Measurements from ENCODE around the gene SORCS2.

The SORCS2 gene

DNA sequence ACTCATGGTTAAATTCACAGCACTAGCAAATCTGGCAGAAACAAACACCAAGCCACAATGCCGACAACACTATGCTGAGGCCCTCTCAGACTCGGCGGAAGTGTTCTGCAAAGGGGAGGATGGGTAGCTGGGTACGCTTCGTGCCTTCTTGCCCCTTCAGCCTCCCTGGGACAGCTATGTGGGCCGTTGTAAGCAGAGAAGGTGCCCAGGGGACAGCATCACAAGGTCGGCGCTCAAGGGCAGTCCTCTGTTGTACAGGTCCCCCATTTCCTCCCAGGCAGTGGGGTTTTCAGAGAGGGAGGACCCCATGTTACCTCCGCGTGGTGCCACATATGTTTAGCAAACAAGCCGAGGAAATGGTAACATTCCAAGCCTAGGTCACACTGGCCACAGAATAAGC is 573.7 kb downstream of the SORCS2 start:
- DNase-seq = no peak

GRCh38 chr4:7766661-7767345 is 574.5 kb downstream of the SORCS2 start:
- no peak for DNase-seq

GRCh38 chr4:7767526-7767925 is 575.2 kb downstream of the SORCS2 start:
- DNase-seq = no peak

DNA sequence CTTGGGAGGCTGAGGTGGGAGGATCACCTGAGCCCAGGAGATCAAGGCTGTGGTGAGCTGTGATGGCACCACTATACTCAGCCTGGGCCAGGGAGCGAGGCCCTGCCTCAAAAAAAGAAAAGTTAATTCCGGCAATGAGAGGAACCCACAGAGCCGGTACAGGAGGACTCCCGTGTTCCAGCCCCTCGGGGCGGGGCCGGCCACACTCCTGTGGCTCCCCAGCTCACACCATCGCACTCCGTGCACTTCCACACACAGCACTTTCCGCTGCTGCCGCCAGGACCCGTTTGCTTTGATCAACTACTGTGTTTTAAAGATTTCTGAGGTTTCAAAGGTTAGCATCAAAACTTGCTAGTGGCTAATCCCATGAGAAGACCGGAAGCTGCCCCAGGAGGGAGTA is 575.6 kb downstream of the SORCS2 start:
- DNase-seq = no peak

DNA sequence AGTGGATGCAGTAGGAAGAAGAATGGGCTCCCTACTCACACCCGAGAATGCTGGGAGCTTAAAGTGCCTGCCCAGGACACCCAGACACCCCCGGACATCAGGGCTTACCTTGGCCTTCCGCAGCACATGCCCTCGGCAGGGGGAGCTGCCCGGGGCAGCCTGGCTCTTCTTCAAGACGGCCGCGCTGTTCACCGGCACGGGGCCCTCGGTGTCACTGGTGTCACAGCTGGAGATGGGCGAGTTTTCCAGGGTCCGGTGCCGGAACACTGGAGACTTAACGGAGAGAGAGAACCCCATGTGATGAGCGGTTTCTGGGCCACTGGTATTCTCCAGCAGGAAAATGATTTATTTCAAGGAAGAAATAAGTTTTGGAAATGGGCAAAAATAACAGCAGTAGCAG is 576.4 kb downstream of the SORCS2 start:
- DNase-seq = no peak

- no peak for DNase-seq
Observed at GRCh38 chr4:7769396-7770223, 577.3 kb downstream of the SORCS2 start.

DNA sequence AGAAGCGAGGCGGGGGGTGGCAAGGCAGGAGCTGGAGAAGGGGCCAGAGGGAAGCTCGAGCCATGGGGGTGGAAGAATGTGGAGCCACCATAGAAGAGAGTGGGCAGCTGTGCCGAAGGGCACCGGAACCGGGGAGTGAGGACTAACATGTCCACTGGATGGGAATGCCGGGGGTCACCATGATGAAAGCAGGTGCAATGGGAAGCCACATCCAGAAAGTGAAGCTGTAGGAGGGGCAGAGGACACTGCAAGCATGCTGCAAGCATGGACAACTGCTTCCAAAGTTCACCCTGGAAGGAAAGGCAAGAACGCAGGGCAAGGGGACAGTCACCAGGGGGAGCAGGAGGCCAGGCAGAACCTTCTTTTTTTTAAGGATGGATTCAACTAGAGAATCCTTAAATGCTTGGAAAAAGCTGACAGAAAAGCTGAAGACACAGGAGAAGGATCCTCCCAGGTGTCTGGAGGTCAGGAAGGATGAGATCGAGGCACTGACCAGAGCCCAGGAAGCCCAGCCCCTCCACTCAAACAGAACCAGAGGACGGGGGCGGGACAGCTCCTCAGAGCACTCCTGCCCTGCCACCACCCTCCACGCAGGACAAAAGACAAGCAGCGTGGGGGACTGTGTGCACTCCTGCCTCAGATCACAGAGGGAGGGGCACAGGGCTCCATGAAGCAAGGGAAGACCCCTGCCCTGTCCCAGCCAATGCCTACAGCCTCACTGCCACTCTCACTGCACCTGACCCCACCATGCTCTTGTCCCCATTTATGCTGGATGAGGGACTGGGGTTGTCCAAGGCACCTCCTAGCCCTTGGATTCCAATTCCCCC is 578.1 kb downstream of the SORCS2 start:
- DNase-seq = no peak

- DNase-seq = no peak
Observed at GRCh38 chr4:7771056-7771455, 578.7 kb downstream of the SORCS2 start.

DNA sequence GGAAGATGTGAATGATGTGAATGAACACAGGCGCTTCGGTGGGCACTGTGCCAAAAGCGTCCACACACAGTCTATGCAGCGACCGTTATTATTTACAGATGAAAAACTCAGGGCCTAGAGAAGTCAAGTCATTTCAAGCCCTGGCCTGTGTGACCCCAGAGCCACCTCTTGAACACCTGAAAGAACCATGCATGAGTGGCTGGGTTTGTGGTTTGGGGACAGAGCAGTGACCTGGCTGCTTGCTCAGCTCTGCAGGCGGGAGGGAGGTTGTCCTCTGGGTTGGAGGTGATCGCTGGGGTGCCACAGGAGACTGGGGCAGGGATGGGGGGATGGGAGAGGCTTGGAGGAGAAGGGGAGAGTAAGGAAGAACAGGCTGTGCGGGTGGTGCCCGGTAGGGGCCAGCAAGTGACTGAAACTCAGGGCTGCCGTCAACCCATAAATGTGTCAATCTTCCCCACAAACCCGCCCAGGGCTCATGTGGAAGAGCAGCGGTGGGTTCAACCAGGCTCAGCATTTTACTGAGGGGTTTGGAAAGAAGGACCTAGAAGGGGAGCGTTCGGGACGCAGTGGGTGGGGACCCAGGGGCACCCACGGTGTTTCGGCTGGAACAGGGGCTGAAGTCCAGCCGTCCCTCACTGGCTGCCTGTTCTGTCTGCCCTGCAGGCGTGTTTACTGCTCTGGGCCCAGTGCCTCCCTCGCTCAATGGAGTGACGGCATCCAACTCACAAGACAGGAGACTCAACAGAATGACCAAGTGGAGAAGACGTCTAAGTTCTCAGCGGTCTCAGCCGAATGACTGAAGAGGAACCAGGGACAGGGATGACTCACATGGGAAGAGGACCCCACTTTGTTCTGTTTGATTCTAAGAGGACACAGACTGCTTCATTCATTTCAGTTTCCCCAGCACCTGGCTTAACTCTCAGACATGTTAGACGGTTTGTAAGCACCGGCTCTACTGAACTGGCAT is 579.5 kb downstream of the SORCS2 start:
- DNase-seq = no peak

DNA sequence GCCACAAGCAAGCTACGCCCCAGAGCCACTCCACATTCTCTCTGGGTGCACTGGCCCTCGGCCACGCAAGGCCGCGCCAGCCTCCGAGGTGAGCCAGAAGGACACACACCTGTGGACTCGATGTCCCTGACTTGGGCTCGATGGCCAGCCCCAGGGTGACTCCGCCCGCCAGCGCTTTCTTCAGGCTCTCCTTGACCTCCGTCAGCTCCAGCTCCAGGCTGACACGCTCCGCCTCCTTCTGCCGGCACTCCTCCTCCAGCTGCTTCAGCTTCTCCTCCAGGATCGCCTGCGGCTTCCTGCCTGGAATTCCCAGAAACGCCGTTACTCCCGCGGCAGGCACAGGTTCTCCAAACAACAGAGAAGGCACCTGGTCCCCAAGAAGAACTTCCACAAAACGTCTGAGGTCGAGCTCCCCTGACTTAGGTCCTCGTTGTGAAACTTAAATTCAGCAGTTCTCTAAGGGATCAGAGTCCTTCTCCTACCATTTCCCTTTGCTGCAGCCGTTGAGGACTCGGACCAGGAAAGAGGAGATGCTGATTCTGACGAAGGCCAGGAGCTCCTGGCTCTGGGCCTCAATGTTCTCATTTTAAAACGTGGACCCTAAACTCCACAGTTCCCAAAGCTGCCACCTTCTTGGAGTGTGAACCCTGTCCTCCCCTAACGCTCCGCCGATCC is 580.5 kb downstream of the SORCS2 start:
- no peak for DNase-seq

DNA sequence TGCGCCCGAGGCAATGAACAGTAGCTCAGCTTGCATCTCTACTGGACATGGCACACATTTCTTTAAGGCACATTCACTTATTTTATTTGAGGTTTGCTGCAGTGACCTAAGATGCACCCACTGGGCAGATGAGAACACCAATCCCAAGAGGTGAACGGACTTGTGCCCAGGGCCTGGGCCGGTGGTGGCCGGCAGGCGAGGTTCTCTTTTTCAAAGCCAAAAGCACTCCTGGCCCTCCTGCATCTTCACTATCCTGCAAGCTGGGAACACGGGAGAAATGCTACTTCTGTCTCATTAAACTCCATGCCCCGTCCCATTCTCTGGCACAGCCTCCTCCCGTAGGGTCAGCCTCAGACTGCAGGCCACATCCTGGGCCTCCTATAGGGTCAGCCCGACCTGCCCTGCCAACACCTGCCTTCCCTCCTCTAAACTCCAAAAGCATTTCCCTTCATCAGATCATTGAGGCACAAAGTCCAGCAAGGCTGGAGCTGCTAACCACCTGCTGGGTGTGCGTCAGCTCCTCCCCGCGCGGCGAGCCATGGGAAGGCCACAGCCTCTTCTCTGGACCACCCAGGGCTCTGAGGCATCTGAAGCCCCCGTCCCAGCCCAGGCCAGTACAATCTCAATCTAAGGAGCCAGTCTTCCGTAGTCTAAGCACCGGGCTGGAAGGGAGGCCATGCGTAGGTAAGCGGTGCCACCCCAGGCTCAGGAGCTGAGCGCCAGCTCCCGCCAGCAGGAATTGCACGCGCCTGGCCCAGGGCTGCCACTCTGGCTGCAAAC is 581.3 kb downstream of the SORCS2 start:
- no peak for DNase-seq

DNA sequence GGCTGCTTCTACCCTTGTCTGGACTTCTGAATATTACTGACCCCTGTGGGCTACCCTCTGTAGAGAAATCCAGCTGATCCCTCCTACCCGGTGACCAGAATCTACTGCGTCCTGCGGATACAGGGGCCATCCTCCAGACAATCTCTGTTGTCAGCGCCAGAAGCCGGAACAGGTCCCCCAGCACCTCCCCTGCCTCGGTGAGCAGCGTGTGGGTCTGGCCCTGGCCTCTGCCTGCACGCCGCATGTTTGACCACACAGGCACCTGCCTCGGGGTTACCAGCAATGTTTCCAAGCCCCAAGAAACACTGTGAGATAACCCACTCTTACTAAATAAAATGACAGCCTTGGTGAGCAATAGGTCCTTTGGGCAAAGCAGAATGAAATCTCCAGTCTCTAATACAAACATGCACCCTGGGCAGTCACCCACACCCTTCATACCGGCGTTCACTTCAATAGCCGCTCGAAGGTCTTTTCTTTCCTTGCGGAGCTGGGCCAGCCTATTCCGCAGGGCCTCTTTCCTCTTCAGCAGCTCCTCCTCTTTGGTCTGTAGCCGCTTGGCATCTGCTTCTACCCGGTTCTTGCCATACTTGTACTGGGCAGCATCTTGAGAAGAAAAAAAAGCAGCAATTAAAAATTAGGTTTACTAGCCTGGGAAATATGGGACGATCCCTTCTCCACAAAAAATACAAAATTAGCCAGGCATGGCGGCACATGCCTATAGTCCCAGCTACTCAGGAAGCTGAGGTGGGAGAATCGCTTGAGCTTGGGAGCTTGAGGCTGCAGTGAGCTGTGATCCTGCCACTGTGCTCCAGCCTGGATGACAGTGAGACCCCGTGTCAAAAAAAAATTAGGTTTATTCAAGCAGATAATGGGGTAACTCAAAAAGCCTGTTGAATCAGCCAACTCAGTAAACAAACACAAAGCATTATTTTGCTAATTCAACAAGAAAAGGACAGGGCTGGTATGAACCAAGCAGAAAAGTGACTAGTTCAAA is 582.3 kb downstream of the SORCS2 start:
- DNase-seq = no peak

DNA sequence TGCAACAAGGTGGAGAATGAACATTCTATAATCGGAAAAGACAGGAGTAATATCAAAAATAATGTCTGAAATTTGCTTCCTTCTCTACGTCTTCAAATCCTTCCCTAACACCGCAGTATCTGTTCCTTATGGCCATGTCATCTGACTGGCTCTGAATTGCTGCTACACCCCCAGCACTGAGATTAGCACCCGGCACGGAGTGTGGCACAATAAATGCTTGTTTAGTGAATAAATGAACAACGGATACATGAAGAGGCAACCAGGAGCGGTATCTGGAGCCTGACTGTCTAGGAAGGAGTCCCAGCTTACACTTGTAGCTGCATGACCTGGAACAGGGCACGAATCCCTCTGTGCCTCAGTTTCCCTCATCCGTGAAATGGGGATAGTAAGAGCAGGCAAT is 583.1 kb downstream of the SORCS2 start:
- DNase-seq = no peak

DNA sequence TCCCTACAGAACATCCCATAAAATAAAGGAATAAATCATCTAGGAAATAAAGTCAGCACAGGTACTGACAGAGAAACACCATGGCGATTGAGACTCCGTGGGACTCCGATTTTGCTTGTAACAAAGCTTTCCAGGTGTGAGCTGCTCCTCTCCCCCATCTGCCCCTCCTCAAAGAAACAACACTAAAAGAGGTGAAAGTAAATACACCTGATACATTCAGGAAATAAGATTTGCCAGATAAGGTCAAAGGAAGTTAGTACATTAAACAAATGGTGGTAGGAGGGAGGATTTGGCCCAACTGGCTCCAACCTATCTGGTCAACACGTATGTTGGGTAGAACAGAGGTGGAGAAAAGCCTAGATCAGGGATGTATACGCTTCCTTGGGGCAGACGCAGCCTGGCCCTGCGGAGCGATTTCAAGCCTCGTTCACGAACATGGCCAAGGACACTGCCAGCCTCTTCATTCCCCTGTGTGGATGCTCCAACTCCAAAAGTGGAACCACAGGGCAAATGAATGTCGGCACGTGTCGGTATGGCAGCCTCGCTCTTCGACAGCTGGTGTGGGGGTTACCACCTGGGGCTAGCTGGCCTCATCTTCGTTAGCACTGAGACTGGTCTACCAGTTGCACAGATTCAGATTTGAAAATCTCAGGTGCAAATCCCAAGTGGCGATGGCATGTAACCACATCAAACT is 584.8 kb downstream of the SORCS2 start:
- no peak for DNase-seq

DNA sequence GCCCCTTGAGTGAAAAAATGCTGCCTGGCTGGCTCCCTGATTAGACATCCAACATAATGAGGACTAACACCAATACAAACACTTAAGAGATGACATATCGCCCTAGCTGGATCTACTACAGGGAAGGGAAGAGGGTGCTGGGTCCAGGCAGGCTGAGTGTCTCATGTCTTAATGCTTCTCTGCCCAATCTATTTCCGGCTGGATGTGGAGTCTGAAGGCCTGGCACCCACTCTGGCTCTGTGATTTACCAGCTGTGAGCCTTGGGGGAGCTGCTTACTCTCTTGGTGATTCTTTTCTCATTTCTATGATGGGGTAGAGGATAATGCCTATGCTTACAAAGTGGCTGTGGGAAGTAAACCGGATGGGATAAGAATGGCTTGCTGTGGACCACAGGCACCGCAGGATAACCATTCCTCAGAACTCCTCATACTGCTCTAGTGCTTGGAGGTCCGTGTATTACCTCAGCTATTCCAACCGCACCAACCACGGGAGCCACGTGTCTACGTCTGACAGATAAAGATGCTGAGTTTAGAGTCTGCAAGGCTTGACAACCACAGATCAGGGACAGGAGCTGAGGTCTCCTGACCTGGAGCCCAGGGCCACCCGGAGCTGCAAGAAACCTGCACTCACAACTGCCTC is 585.7 kb downstream of the SORCS2 start:
- no peak for DNase-seq

GRCh38 chr4:7778510-7779431 is 586.4 kb downstream of the SORCS2 start:
- no peak for DNase-seq

GRCh38 chr4:7779432-7779768 is 587.1 kb downstream of the SORCS2 start:
- DNase-seq = no peak

All from NCI-H510A (cell line).